HL-60 (cell line): Measurements from ENCODE around the gene MOB3C.

Experiments
- CTCF ChIP-seq: IDR thresholded peaks from one replicate; pipeline ENCODE4 v1.5.1; 2011; ENCODE audit warnings: low read length, control low read depth, inconsistent platforms; ENCODE audit not compliant: insufficient read depth
- POLR2AphosphoS5 ChIP-seq: IDR thresholded peaks from 2 replicates; pipeline ENCODE4 v1.6.1; 2012; ENCODE audit warnings: low read depth
- REST ChIP-seq: IDR thresholded peaks from 2 replicates; pipeline ENCODE4 v1.6.1; 2012; ENCODE audit warnings: low read depth; ENCODE audit not compliant: insufficient replicate concordance
- SPI1 ChIP-seq: IDR thresholded peaks from 2 replicates; pipeline ENCODE4 v1.6.1; 2012; ENCODE audit warnings: low read depth, mild to moderate bottlenecking, borderline replicate concordance

- TF ChIP-seq CTCF = no peak
- peak; percentile 95 for TF ChIP-seq SPI1
- TF ChIP-seq POLR2AphosphoS5 = peak; percentile 63
- TF ChIP-seq REST = no peak
These were observed 21.5 kb downstream of the MOB3C start for GRCh38 chr1:46595127-46595526.
